HepG2 (cell line): ENCODE data around the gene CPPED1. TPM values are rescaled to one million over a fixed set of nuclear protein-coding genes. Genes with fewer than 3 reads are reported as not detected.

Experiments
- ATAC-seq: fragments of 200-7000 bp; cut with Tn5 transposase; 3 replicates; pipeline ENCODE4 v1.9.1; 2020; ENCODE audit warnings: mild to moderate bottlenecking, moderate library complexity
- BruUV-seq: library from RNA; stranded (reverse); fragments of 400-500 nt; replicated peaks from 2 replicates; lab custom pipeline; 2021; lab: Mats Ljungman, UMichigan
- CTCF ChIA-PET: fragments of 300-600 bp; formaldehyde crosslinking; extraction: SDS; loops from one replicate; lab custom pipeline; 2021; ENCODE audit warnings: low total read pairs, inconsistent platforms, low intra/inter-chr PET ratio; lab: Yijun Ruan, JAX
- POLR2A ChIA-PET: fragments of 350-600 bp; sonication (Branson Sonifier 250); formaldehyde crosslinking; loops from one replicate; lab custom pipeline; 2020; ENCODE audit warnings: antibody characterized with exemption, inconsistent platforms; lab: Yijun Ruan, JAX
- DNase-seq: peaks from one replicate; pipeline ENCODE4 v3.0.0-alpha.2; 2015; ENCODE audit warnings: low spot score
- FAIRE-seq: peaks from 3 replicates; lab custom pipeline; 2011; peaks lifted over from hg19 to GRCh38; lab: Jason Lieb, UNC
- H2AFZ ChIP-seq: one replicate; pipeline ENCODE4 v1.6.1; 2011; ENCODE audit warnings: low read length, inconsistent platforms
- H3K27ac ChIP-seq: fragments of 300-600 bp; 3 replicates; pipeline ENCODE4 v1.8.0; 2011; ENCODE audit warnings: mixed run types, mild to moderate bottlenecking, mixed read lengths, low read length, inconsistent platforms; ENCODE audit not compliant: insufficient read depth; ENCODE audit errors: extremely low read length
- H3K27me3 ChIP-seq, 2 experiments: fragments of 200-600 bp in 1 of 2; 2 replicates in 1 of 2; 3 replicates in 1 of 2; pipeline versions ENCODE4 v1.6.0 to v1.8.0; 2011; ENCODE audit warnings: low read length in 2 of 2, mild to moderate bottlenecking in 2 of 2, moderate library complexity in 2 of 2, inconsistent platforms in 1 of 2; ENCODE audit not compliant: insufficient read depth in 2 of 2, control insufficient read depth in 1 of 2
- H3K36me3 ChIP-seq, 2 experiments: fragments of 200-600 bp in 1 of 2; replicated peaks in 1 of 2; 2 replicates in 1 of 2; 3 replicates in 1 of 2; pipeline versions ENCODE4 v1.5.1 to v1.8.0; 2011; ENCODE audit warnings: low read length in 2 of 2, inconsistent platforms in 1 of 2; ENCODE audit not compliant: insufficient read depth in 2 of 2, control insufficient read depth in 1 of 2
- H3K4me1 ChIP-seq: 2 replicates; pipeline ENCODE4 v1.5.1; 2012; ENCODE audit warnings: low read length, inconsistent platforms; ENCODE audit not compliant: insufficient read depth
- H3K4me2 ChIP-seq: 2 replicates; pipeline ENCODE4 v1.6.0; 2011; ENCODE audit warnings: low read depth, low read length, inconsistent platforms
- H3K4me3 ChIP-seq, 3 experiments: fragments of 200-600 bp in 1 of 3; sonication (generic), shearing (Covaris generic) in 1 of 3; replicated peaks in 1 of 3; 2 replicates each; pipeline ENCODE4 v1.5.1; 2011 to 2016; ENCODE audit warnings: low read length in 3 of 3, inconsistent platforms in 2 of 3, low read depth in 2 of 3, mild to moderate bottlenecking in 2 of 3, control low read depth in 1 of 3, mixed read lengths in 1 of 3; ENCODE audit not compliant: insufficient read depth in 1 of 3
- H3K79me2 ChIP-seq: one replicate; pipeline ENCODE4 v1.6.1; 2011; ENCODE audit warnings: low read length, inconsistent platforms; ENCODE audit not compliant: insufficient read depth
- H3K9ac ChIP-seq: 2 replicates; pipeline ENCODE4 v1.6.0; 2011; ENCODE audit warnings: mild to moderate bottlenecking, low read depth, low read length, inconsistent platforms; ENCODE audit not compliant: insufficient read depth
- H3K9me3 ChIP-seq: 2 replicates; pipeline ENCODE4 v1.5.1; 2012; ENCODE audit warnings: mild to moderate bottlenecking, low read length
- H4K20me1 ChIP-seq: 2 replicates; pipeline ENCODE4 v1.6.0; 2011; ENCODE audit warnings: inconsistent platforms, mild to moderate bottlenecking, low read length, moderate library complexity; ENCODE audit not compliant: insufficient read depth
- CAMTA2 ChIP-seq: sonication (generic); formaldehyde crosslinking; IDR thresholded peaks from 2 replicates; pipeline ENCODE4 v1.4.0; 2020; ENCODE audit warnings: mild to moderate bottlenecking, missing genetic modification reagents, borderline replicate concordance
- CC2D1A ChIP-seq: sonication (generic); formaldehyde crosslinking; IDR thresholded peaks from 2 replicates; pipeline ENCODE4 v1.8.1; 2023; ENCODE audit warnings: mild to moderate bottlenecking, missing genetic modification reagents
- FOXK2 ChIP-seq: fragments of 450-650 bp; IDR thresholded peaks from 2 replicates; pipeline ENCODE4 v1.6.1; 2016
- NONO ChIP-seq, 2 experiments: fragments of 450-650 bp in 1 of 2; sonication (generic) in 1 of 2; formaldehyde crosslinking in 1 of 2; IDR thresholded peaks in 1 of 2; conservative IDR thresholded peaks in 1 of 2; 2 replicates each; pipeline versions ENCODE4 v1.6.1 to v1.8.0; 2017 to 2022; ENCODE audit warnings: mild to moderate bottlenecking in 1 of 2, missing genetic modification reagents in 1 of 2, moderate library complexity in 1 of 2
- POGZ ChIP-seq: sonication (generic); formaldehyde crosslinking; IDR thresholded peaks from 2 replicates; pipeline ENCODE4 v1.4.0; 2020; ENCODE audit warnings: mild to moderate bottlenecking, missing genetic modification reagents
- SATB2 ChIP-seq: sonication (generic); formaldehyde crosslinking; IDR thresholded peaks from 2 replicates; pipeline ENCODE4 v1.5.0; 2020; ENCODE audit warnings: missing genetic modification reagents
- SNAI1 ChIP-seq: sonication (generic); formaldehyde crosslinking; IDR thresholded peaks from 2 replicates; pipeline ENCODE4 v1.5.0; 2020; ENCODE audit warnings: mild to moderate bottlenecking, missing genetic modification reagents, borderline replicate concordance
- SOX5 ChIP-seq: IDR thresholded peaks from 2 replicates; pipeline ENCODE4 v1.6.1; 2016; ENCODE audit warnings: borderline replicate concordance
- XBP1 ChIP-seq: sonication (generic); formaldehyde crosslinking; IDR thresholded peaks from 2 replicates; pipeline ENCODE4 v1.5.0; 2020; ENCODE audit warnings: missing genetic modification reagents
- ZMYM2 ChIP-seq: sonication (generic); formaldehyde crosslinking; IDR thresholded peaks from 2 replicates; pipeline ENCODE4 v1.8.0; 2022; ENCODE audit warnings: mild to moderate bottlenecking, missing genetic modification reagents
- ZNF292 ChIP-seq: sonication (generic); formaldehyde crosslinking; IDR thresholded peaks from 2 replicates; pipeline ENCODE4 v1.8.1; 2022; ENCODE audit warnings: mild to moderate bottlenecking, low read depth, missing genetic modification reagents, borderline replicate concordance
- WGBS: methylation state at CpG from one replicate; pipeline ENCODE4 v1.1.6; 2017; ENCODE audit warnings: low lambda C conversion rate; 5-methylcytosine and 5-hydroxymethylcytosine counted together
- in situ Hi-C: cut with HindIII; loops from 2 replicates; pipeline ENCODE4 v1.10.0; 2017; ENCODE audit warnings: low pct_unique_long_range_greater_than_20kb; ENCODE audit not compliant: extremely low pct_ligation_motif_present
- intact Hi-C: fragments of 100-400 bp; cut with micrococcal nuclease; formaldehyde crosslinking; loops from one replicate; pipeline ENCODE4 v1.10.0; 2022; ENCODE audit not compliant: unreplicated experiment
- polyA plus RNA-seq, 8 experiments: library from polyadenylated mRNA; depleted of rRNA in 3 of 8; stranded (reverse) in 7 of 8; unstranded in 1 of 8; fragments of >200 nt; fragmentation: Illumina TruSeq in 4 of 8; extraction: Trizol in 4 of 8; gene quantifications; 2 replicates each; pipeline versions ENCODE4 v1.2.1 to v1.2.3, GENCODE V29; 2011 to 2016; ENCODE audit warnings: low read depth in 4 of 8, missing spikeins in 1 of 8, mixed read lengths in 1 of 8; ENCODE audit not compliant: insufficient read depth in 1 of 8
- total RNA-seq, 5 experiments: library from RNA; depleted of rRNA; stranded (reverse); fragments of >200 nt; fragmentation: Illumina TruSeq; extraction: Trizol; gene quantifications; 2 replicates each; pipeline ENCODE4 v1.2.3, GENCODE V29; 2016; ENCODE audit warnings: low read depth in 1 of 5
- TF ChIP-seq, protein P1 (sequence below): sonication (generic); formaldehyde crosslinking; IDR thresholded peaks from 2 replicates; pipeline ENCODE4 v1.5.0; 2020; ENCODE audit warnings: missing genetic modification reagents
- TF ChIP-seq, protein P2 (sequence below): sonication (generic); formaldehyde crosslinking; IDR thresholded peaks from 2 replicates; pipeline ENCODE4 v1.5.0; 2020; ENCODE audit warnings: mild to moderate bottlenecking, missing genetic modification reagents, borderline replicate concordance

Gene CPPED1
- total and polyA plus RNA-seq, 2 of the 13 experiments (the other 11 are each of a cell fraction or from before 2014, with no cell fraction given), result 66.6 to 71.3 TPM

- Histone ChIP-seq H3K9me3 (no peaks in the 10 kb centered on the region), H4K20me1 (no peaks in the 10 kb centered on the region), H2AFZ (no peak overlapping the region), H3K9ac (no peak overlapping the region), H3K36me3 (peaks cover 5 to 19% of the 10 kb centered on the region in 2 experiments), H3K4me1 (peaks cover 58% of the 10 kb centered on the region), H3K27me3 (no peaks in the 10 kb centered on the region), H3K4me2 (0 out of 2 replicates have a peak overlapping the region, but pooled peaks have one; percentile 1), H3K27ac (peak overlapping the region; percentile 6), H3K79me2 (peaks cover 30% of the 10 kb centered on the region), H3K4me3 (no peak overlapping the region)
- CTCF ChIA-PET, result no interaction called here
- ATAC-seq, result peak; percentile 78
- FAIRE-seq, result no peak
- DNase-seq, result peak; percentile 72
- intact Hi-C loops, result loop anchor here (5.0 kb wide), 1 partner anchor 187 kb away; no protein-coding TSS in a partner anchor
- BruUV-seq, result no TSS peak
- 84% methylated on average over 9 of the region's 9 CpGs for WGBS
- POLR2A ChIA-PET, result interaction anchor here (0.6 to 1.4 kb wide), 2 partner anchors 8 to 1386 kb away, joined by 3 read pairs; no protein-coding TSS in a partner anchor
- in situ Hi-C loops, result no loop called here
- TF ChIP-seq SATB2 (CRISPR knock-in tag) (no peak), CC2D1A (CRISPR knock-in tag) (0 out of 2 replicates have a peak, but pooled peaks have one; percentile 53), NONO (IDR thresholded peaks at IDR 0.05) (no peak), NONO (CRISPR knock-in tag; conservative IDR thresholded peaks at IDR 0.05) (peak; percentile 47; the same call in 1 of the 2 replicates), ZMYM2 (CRISPR knock-in tag) (0 out of 2 replicates have a peak, but pooled peaks have one; percentile 26), POGZ (CRISPR knock-in tag) (no peak; the same call in 1 of the 2 replicates), SOX5 (CRISPR knock-in tag) (peak; percentile 76), XBP1 (CRISPR knock-in tag) (no peak), CAMTA2 (CRISPR knock-in tag) (no peak), ZNF292 (CRISPR knock-in tag) (peak; percentile 60; the same call in 1 of the 2 replicates), SNAI1 (no peak), FOXK2 (no peak)
- TF ChIP-seq, protein P1, sequence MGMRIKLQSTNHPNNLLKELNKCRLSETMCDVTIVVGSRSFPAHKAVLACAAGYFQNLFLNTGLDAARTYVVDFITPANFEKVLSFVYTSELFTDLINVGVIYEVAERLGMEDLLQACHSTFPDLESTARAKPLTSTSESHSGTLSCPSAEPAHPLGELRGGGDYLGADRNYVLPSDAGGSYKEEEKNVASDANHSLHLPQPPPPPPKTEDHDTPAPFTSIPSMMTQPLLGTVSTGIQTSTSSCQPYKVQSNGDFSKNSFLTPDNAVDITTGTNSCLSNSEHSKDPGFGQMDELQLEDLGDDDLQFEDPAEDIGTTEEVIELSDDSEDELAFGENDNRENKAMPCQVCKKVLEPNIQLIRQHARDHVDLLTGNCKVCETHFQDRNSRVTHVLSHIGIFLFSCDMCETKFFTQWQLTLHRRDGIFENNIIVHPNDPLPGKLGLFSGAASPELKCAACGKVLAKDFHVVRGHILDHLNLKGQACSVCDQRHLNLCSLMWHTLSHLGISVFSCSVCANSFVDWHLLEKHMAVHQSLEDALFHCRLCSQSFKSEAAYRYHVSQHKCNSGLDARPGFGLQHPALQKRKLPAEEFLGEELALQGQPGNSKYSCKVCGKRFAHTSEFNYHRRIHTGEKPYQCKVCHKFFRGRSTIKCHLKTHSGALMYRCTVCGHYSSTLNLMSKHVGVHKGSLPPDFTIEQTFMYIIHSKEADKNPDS (CRISPR knock-in tag), result peak; percentile 43; the same call in 1 of the 2 replicates
- TF ChIP-seq, protein P2, sequence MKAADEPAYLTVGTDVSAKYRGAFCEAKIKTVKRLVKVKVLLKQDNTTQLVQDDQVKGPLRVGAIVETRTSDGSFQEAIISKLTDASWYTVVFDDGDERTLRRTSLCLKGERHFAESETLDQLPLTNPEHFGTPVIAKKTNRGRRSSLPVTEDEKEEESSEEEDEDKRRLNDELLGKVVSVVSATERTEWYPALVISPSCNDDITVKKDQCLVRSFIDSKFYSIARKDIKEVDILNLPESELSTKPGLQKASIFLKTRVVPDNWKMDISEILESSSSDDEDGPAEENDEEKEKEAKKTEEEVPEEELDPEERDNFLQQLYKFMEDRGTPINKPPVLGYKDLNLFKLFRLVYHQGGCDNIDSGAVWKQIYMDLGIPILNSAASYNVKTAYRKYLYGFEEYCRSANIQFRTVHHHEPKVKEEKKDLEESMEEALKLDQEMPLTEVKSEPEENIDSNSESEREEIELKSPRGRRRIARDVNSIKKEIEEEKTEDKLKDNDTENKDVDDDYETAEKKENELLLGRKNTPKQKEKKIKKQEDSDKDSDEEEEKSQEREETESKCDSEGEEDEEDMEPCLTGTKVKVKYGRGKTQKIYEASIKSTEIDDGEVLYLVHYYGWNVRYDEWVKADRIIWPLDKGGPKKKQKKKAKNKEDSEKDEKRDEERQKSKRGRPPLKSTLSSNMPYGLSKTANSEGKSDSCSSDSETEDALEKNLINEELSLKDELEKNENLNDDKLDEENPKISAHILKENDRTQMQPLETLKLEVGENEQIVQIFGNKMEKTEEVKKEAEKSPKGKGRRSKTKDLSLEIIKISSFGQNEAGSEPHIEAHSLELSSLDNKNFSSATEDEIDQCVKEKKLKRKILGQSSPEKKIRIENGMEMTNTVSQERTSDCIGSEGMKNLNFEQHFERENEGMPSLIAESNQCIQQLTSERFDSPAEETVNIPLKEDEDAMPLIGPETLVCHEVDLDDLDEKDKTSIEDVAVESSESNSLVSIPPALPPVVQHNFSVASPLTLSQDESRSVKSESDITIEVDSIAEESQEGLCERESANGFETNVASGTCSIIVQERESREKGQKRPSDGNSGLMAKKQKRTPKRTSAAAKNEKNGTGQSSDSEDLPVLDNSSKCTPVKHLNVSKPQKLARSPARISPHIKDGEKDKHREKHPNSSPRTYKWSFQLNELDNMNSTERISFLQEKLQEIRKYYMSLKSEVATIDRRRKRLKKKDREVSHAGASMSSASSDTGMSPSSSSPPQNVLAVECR (CRISPR knock-in tag), result peak; percentile 52; the same call in 1 of the 2 replicates
These were observed 44.8 kb downstream of the CPPED1 start for GRCh38 chr16:12758670-12759558.
